ENCODE results near the gene NUDT17.

GRCh38 chr1:145892486-145893087, 47.2 kb downstream of the NUDT17 start:
- no peak for TF ChIP-seq CTCF (IDR thresholded peaks at IDR 0.05; ENCODE audit: insufficient read depth, low read depth, low read length)
- TF ChIP-seq EZH2 (IDR thresholded peaks at IDR 0.05; ENCODE audit: insufficient read depth, low read length) = no peak

Data from astrocyte (in vitro differentiated cells and primary cell).